Activated CD4-positive, CD25-positive, alpha-beta regulatory T cell treated with anti-CD3 and anti-CD28 coated beads, Interleukin-2, amount 50 U/mL, for 72 hours (primary cell): ENCODE measurements around the gene COBL.

Experiments used
- DNase-seq: peaks from one replicate; pipeline ENCODE4 v3.0.0; 2021

Gene COBL

GRCh38 chr7:51327287-51327717 is 10.7 kb upstream of the COBL start:
- no peak for DNase-seq

- DNase-seq = no peak
These were observed 10.2 kb upstream of the COBL start for GRCh38 chr7:51326656-51327286.

- DNase-seq = no peak
These were observed 9.3 kb upstream of the COBL start for GRCh38 chr7:51325908-51326307.

GRCh38 chr7:51325261-51325676 is 8.7 kb upstream of the COBL start:
- DNase-seq = no peak

- DNase-seq = no peak
These were observed 7.7 kb upstream of the COBL start for GRCh38 chr7:51324206-51324898.

GRCh38 chr7:51321961-51322515 is 5.4 kb upstream of the COBL start:
- DNase-seq = no peak

GRCh38 chr7:51318886-51319579 is 2.4 kb upstream of the COBL start:
- DNase-seq = no peak

GRCh38 chr7:51318001-51318400 is 1.4 kb upstream of the COBL start:
- no peak for DNase-seq

GRCh38 chr7:51317582-51317910 is 937 bp upstream of the COBL start:
- DNase-seq = no peak

- DNase-seq = no peak
These were observed 345 bp downstream of the COBL start for GRCh38 chr7:51316262-51316665.

- no peak for DNase-seq
These were observed 982 bp downstream of the COBL start for GRCh38 chr7:51315393-51316261.

GRCh38 chr7:51314726-51315125 is 1.9 kb downstream of the COBL start:
- no peak for DNase-seq

- no peak for DNase-seq
These were observed 2.7 kb downstream of the COBL start for GRCh38 chr7:51313738-51314425.

GRCh38 chr7:51312951-51313737 is 3.5 kb downstream of the COBL start:
- DNase-seq = no peak

GRCh38 chr7:51311166-51311565 is 5.4 kb downstream of the COBL start:
- DNase-seq = no peak

- no peak for DNase-seq
These were observed 6.5 kb downstream of the COBL start for GRCh38 chr7:51310131-51310583.

- no peak for DNase-seq
These were observed 7.1 kb downstream of the COBL start for GRCh38 chr7:51309361-51310130.

GRCh38 chr7:51308696-51309095 is 7.9 kb downstream of the COBL start:
- no peak for DNase-seq

GRCh38 chr7:51308265-51308664 is 8.3 kb downstream of the COBL start:
- no peak for DNase-seq

GRCh38 chr7:51307651-51308210 is 8.9 kb downstream of the COBL start:
- no peak for DNase-seq
